Transverse colon (tissue), 4 donors: ENCODE data around the gene ABTB2. TPM values are rescaled to one million over a fixed set of nuclear protein-coding genes. Genes with fewer than 3 reads are reported as not detected.

Experiments used
- DNase-seq: peaks from one replicate; pipeline ENCODE4 v3.0.0-alpha.2; 2019
- H3K27ac ChIP-seq, 4 donors: fragments of 200-600 bp; sonication (generic); 2 replicates each; pipeline ENCODE4 v1.5.1; 2016 to 2018; ENCODE audit warnings: inconsistent platforms in 4 of 4
- H3K27me3 ChIP-seq: fragments of 200-600 bp; sonication (generic); 2 replicates; pipeline ENCODE4 v1.5.1; 2017; ENCODE audit warnings: inconsistent platforms
- H3K36me3 ChIP-seq, 4 donors: fragments of 200-600 bp; sonication (generic); 2 replicates each; pipeline ENCODE4 v1.5.1; 2017 to 2019; ENCODE audit warnings: inconsistent platforms in 4 of 4
- H3K4me1 ChIP-seq, 4 donors: fragments of 200-600 bp; sonication (generic); 2 replicates each; pipeline ENCODE4 v1.5.1; 2017 to 2020; ENCODE audit warnings: inconsistent platforms in 4 of 4
- H3K4me3 ChIP-seq, 4 donors: fragments of 200-600 bp; sonication (generic); 1 replicate in 1 of 4; 2 replicates in 3 of 4; pipeline versions ENCODE4 v1.5.1 to v1.6.1; 2017 to 2019; ENCODE audit warnings: inconsistent platforms in 4 of 4
- H3K9me3 ChIP-seq, 2 donors: fragments of 200-600 bp; sonication (generic); 2 replicates each; pipeline ENCODE4 v1.5.1; 2017 to 2019; ENCODE audit warnings: inconsistent platforms in 2 of 2
- EP300 ChIP-seq: sonication (generic); formaldehyde crosslinking; IDR thresholded peaks from one replicate; pipeline ENCODE4 v1.6.1; 2017; ENCODE audit warnings: antibody characterized with exemption, low read depth
- POLR2A ChIP-seq: fragments of 450-650 bp; IDR thresholded peaks from one replicate; pipeline ENCODE4 v1.6.1; 2016; ENCODE audit warnings: antibody characterized with exemption, mild to moderate bottlenecking, moderate library complexity
- POLR2AphosphoS5 ChIP-seq, 3 donors: sonication (generic); formaldehyde crosslinking; IDR thresholded peaks; one replicate each; pipeline ENCODE4 v1.6.1; 2016; ENCODE audit warnings: antibody characterized with exemption in 3 of 3
- WGBS, 2 donors: methylation state at CpG; one replicate each; pipeline ENCODE4 v1.1.5; 2018; ENCODE audit warnings: low coverage in 1 of 2; 5-methylcytosine and 5-hydroxymethylcytosine counted together
- in situ Hi-C, 4 donors: fragments of 200-750 bp; cut with MboI; loops; one replicate each; pipeline versions ENCODE4 v1.15.0 to v1.15.1; 2017; ENCODE audit warnings: low sequenced_read_pairs in 3 of 4, low pct_ligation_motif_present in 1 of 4, low pct_unique_long_range_greater_than_20kb in 1 of 4
- intact Hi-C: fragments of 100-400 bp; cut with DNase I; formaldehyde crosslinking; loops from one replicate; pipeline ENCODE4 v1.15.1; 2023; ENCODE audit warnings: low total_unique reads
- total RNA-seq, 4 donors: library from RNA; depleted of rRNA; stranded (reverse); fragments of >200 nt; gene quantifications; one replicate each; pipeline ENCODE4 v1.1.0, GENCODE V29; 2016
- TF ChIP-seq, protein P1 (sequence below), 5 experiments: fragments of 200-600 bp in 3 of 5; fragments of 450-650 bp in 2 of 5; sonication (generic) in 3 of 5; IDR thresholded peaks; 1 replicate in 2 of 5; 2 replicates in 3 of 5; pipeline ENCODE4 v1.5.1; 2016 to 2017; ENCODE audit warnings: antibody characterized with exemption in 5 of 5, inconsistent platforms in 3 of 5, mild to moderate bottlenecking in 2 of 5, moderate library complexity in 1 of 5

ABTB2 gene
- total RNA-seq, 4 donors from 2014 or later, result 0.60 to 41.9 (median 20.7) TPM

- peak; percentile 28 for DNase-seq
- 44 to 51% methylated on average over 5 to 8 of the region's 14 CpGs for WGBS, 2 donors
- Histone ChIP-seq H3K9me3 (no peaks in the 10 kb centered on the region), H3K4me1 (peaks cover 0 to 13% (median 2%) of the 10 kb centered on the region in 4 donors), H3K4me3 (no peak overlapping the region), H3K27me3 (no peaks in the 10 kb centered on the region), H3K27ac (peak overlapping the region; percentile 35 to 69 (median 62)), H3K36me3 (no peaks in the 10 kb centered on the region)
- TF ChIP-seq, protein P1, sequence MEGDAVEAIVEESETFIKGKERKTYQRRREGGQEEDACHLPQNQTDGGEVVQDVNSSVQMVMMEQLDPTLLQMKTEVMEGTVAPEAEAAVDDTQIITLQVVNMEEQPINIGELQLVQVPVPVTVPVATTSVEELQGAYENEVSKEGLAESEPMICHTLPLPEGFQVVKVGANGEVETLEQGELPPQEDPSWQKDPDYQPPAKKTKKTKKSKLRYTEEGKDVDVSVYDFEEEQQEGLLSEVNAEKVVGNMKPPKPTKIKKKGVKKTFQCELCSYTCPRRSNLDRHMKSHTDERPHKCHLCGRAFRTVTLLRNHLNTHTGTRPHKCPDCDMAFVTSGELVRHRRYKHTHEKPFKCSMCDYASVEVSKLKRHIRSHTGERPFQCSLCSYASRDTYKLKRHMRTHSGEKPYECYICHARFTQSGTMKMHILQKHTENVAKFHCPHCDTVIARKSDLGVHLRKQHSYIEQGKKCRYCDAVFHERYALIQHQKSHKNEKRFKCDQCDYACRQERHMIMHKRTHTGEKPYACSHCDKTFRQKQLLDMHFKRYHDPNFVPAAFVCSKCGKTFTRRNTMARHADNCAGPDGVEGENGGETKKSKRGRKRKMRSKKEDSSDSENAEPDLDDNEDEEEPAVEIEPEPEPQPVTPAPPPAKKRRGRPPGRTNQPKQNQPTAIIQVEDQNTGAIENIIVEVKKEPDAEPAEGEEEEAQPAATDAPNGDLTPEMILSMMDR (IDR thresholded peaks at IDR 0.05), result no peak
- TF ChIP-seq POLR2A (no peak), POLR2AphosphoS5 (IDR thresholded peaks at IDR 0.05) (no peak), EP300 (no peak)
- in situ Hi-C loops (no loop called here), intact Hi-C loops (no loop called here)
Measured at GRCh38 chr11:34192481-34193401, 165.1 kb downstream of the ABTB2 start.

- 80 to 89% methylated on average over 1 to 5 of the region's 5 CpGs for WGBS, 2 donors
- Histone ChIP-seq H3K36me3 (no peaks in the 10 kb centered on the region), H3K27me3 (no peaks in the 10 kb centered on the region), H3K9me3 (no peaks in the 10 kb centered on the region), H3K4me3 (no peak overlapping the region), H3K4me1 (peaks cover 0 to 13% (median 2%) of the 10 kb centered on the region in 4 donors), H3K27ac (peak overlapping the region in 1 of 4 donors; percentile 66)
- DNase-seq, result no peak
- intact Hi-C loops (no loop called here), in situ Hi-C loops (no loop called here)
- TF ChIP-seq, protein P1 (IDR thresholded peaks at IDR 0.05), result no peak
- TF ChIP-seq POLR2AphosphoS5 (IDR thresholded peaks at IDR 0.05) (no peak), EP300 (no peak), POLR2A (no peak)
Measured at GRCh38 chr11:34191578-34191977, 166.2 kb downstream of the ABTB2 start.

- peaks cover 0 to 13% (median 2%) of the 10 kb centered on the region in 4 donors for H3K4me1 ChIP-seq
- no peaks in the 10 kb centered on the region for H3K9me3 ChIP-seq
- H3K4me3 ChIP-seq, result no peak overlapping the region
- no peaks in the 10 kb centered on the region for H3K36me3 ChIP-seq
- WGBS, 2 donors, result 75 to 100% methylated on average over 5 to 8 of the region's 8 CpGs
- in situ Hi-C loops (no loop called here), intact Hi-C loops (no loop called here)
- DNase-seq, result no peak
- no peak for TF ChIP-seq EP300
- no peak for TF ChIP-seq POLR2AphosphoS5 (IDR thresholded peaks at IDR 0.05)
- TF ChIP-seq, protein P1 (IDR thresholded peaks at IDR 0.05), result no peak
- no peak for TF ChIP-seq POLR2A
- no peaks in the 10 kb centered on the region for H3K27me3 ChIP-seq
- H3K27ac ChIP-seq, result no peak overlapping the region
Measured at GRCh38 chr11:34190192-34191139, 167.3 kb downstream of the ABTB2 start.

GRCh38 chr11:34189191-34189590 lies 168.6 kb downstream of the ABTB2 start:
- Histone ChIP-seq H3K27me3 (no peaks in the 10 kb centered on the region), H3K4me3 (no peak overlapping the region), H3K27ac (no peak overlapping the region), H3K4me1 (peaks cover 0 to 13% (median 2%) of the 10 kb centered on the region in 4 donors), H3K36me3 (no peaks in the 10 kb centered on the region), H3K9me3 (no peaks in the 10 kb centered on the region)
- TF ChIP-seq EP300, result no peak
- TF ChIP-seq, protein P1 (IDR thresholded peaks at IDR 0.05), result no peak
- no peak for TF ChIP-seq POLR2AphosphoS5 (IDR thresholded peaks at IDR 0.05)
- in situ Hi-C loops (no loop called here), intact Hi-C loops (no loop called here)
- DNase-seq, result no peak
- WGBS, 2 donors, result 94 to 100% methylated on average over 2 to 9 of the region's 9 CpGs
